AG08396 (cell line): ENCODE data around the gene TMEM174.

Source experiments
- DNase-seq: peaks from one replicate; pipeline ENCODE4 v3.0.0; 2012; ENCODE audit warnings: low spot score, mixed read lengths

TMEM174 gene

GRCh38 chr5:73222173-73222572, 49.2 kb downstream of the TMEM174 start:
- no peak for DNase-seq
